Loucy (cell line): ENCODE measurements around the gene KLC4.

ENCODE experiments used
- H2AFZ ChIP-seq: fragments of 200-600 bp; sonication (generic); 2 replicates; pipeline ENCODE4 v1.6.0; 2016; ENCODE audit warnings: antibody characterized with exemption, mild to moderate bottlenecking, low read length, moderate library complexity
- H3F3A ChIP-seq: fragments of 200-600 bp; 2 replicates; pipeline ENCODE4 v1.6.0; 2016; ENCODE audit warnings: antibody characterized with exemption, low read depth, mild to moderate bottlenecking
- H3K27me3 ChIP-seq: fragments of 200-600 bp; sonication (generic); 2 replicates; pipeline ENCODE4 v1.6.1; 2014; ENCODE audit warnings: low read length, mild to moderate bottlenecking; ENCODE audit not compliant: insufficient read depth, poor library complexity, severe bottlenecking
- H3K36me3 ChIP-seq: fragments of 200-600 bp; sonication (generic); 2 replicates; pipeline ENCODE4 v1.6.1; 2016; ENCODE audit warnings: low read length; ENCODE audit not compliant: insufficient read depth
- H3K4me1 ChIP-seq: fragments of 200-600 bp; sonication (generic); 2 replicates; pipeline ENCODE4 v1.5.1; 2014; ENCODE audit warnings: low read length, mild to moderate bottlenecking; ENCODE audit not compliant: insufficient read depth, poor library complexity, severe bottlenecking
- H3K4me2 ChIP-seq: fragments of 200-600 bp; sonication (generic); 2 replicates; pipeline ENCODE4 v1.6.0; 2014; ENCODE audit warnings: antibody characterized with exemption, low read length, low read depth, mild to moderate bottlenecking; ENCODE audit not compliant: poor library complexity, severe bottlenecking
- H3K4me3 ChIP-seq: fragments of 200-600 bp; sonication (generic); 2 replicates; pipeline ENCODE4 v1.5.1; 2014; ENCODE audit warnings: low read length, mild to moderate bottlenecking, mixed read lengths; ENCODE audit not compliant: poor library complexity, severe bottlenecking
- H3K79me2 ChIP-seq: fragments of 200-600 bp; sonication (generic); 2 replicates; pipeline ENCODE4 v1.6.1; 2014; ENCODE audit warnings: low read length; ENCODE audit not compliant: insufficient read depth
- H3K9ac ChIP-seq: fragments of 200-600 bp; sonication (generic); 2 replicates; pipeline ENCODE4 v1.6.0; 2014; ENCODE audit warnings: mild to moderate bottlenecking, low read depth, low read length, moderate library complexity; ENCODE audit not compliant: poor library complexity, severe bottlenecking
- H3K9me2 ChIP-seq: fragments of 200-600 bp; sonication (generic); replicated peaks from 2 replicates; pipeline ENCODE4 v1.6.1; 2016; ENCODE audit warnings: low read depth, low read length, mixed read lengths
- H3K9me3 ChIP-seq: fragments of 200-600 bp; sonication (generic); 2 replicates; pipeline ENCODE4 v1.6.1; 2014; ENCODE audit warnings: mild to moderate bottlenecking, antibody characterized with exemption, low read length, low read depth; ENCODE audit not compliant: insufficient read depth
- H4K20me1 ChIP-seq: fragments of 200-600 bp; sonication (generic); 2 replicates; pipeline ENCODE4 v1.6.0; 2014; ENCODE audit warnings: antibody characterized with exemption, low read length, mild to moderate bottlenecking; ENCODE audit not compliant: insufficient read depth, poor library complexity, severe bottlenecking
- EZH2phosphoT487 ChIP-seq: fragments of 200-600 bp; IDR thresholded peaks from 2 replicates; pipeline ENCODE4 v1.6.1; 2018; ENCODE audit warnings: antibody characterized with exemption, mild to moderate bottlenecking, moderate library complexity, borderline replicate concordance
- TF ChIP-seq, protein P1 (sequence below): fragments of 200-600 bp; sonication (generic); conservative IDR thresholded peaks from 2 replicates; pipeline ENCODE4 v1.5.1; 2014; ENCODE audit warnings: mild to moderate bottlenecking, antibody characterized with exemption, low read length

KLC4 gene

DNA sequence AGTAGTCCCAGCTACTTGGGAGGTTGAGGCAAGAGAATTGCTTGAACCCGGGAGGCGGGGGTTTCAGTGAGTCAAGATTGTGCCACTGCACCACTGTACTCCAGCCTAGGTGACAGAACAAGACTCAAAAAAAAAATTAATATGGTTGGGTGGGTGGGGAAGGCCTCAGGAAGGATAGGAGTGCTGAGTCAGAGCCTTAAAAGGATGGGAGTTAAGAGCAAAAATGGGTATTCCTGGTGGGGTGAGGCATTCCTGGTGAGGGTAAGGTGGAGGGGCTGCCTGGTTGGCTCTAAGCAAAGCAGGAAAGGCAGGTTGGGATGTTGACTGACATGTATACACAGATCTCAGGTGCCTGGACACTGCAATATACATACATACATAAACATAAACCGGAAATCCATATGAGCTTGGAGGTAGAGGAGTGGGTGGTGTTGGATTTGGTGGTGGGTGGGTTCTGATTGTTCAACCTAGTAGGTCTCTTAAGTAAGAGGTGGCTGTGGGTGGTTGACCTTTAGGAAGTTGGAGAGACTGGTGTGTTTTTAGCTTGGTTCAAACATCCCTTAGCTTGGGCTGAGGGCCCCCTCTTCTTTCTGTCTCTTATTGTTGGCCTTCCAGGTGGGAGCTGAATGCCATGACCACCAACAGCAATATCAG lies 39.3 kb upstream of the KLC4 start:
- peaks cover 39% of the 10 kb centered on the region for H3K4me1 ChIP-seq
- H3K36me3 ChIP-seq, result peaks cover 14% of the 10 kb centered on the region; the same call in 1 of the 2 replicates
- H3K9ac ChIP-seq, result peak overlapping the region; percentile 80
- H3K9me2 ChIP-seq, result no peaks in the 10 kb centered on the region
- H3K27me3 ChIP-seq, result no peaks in the 10 kb centered on the region
- no peaks in the 10 kb centered on the region for H3K9me3 ChIP-seq
- H3K4me3 ChIP-seq, result peak overlapping the region; percentile 90
- TF ChIP-seq, protein P1, sequence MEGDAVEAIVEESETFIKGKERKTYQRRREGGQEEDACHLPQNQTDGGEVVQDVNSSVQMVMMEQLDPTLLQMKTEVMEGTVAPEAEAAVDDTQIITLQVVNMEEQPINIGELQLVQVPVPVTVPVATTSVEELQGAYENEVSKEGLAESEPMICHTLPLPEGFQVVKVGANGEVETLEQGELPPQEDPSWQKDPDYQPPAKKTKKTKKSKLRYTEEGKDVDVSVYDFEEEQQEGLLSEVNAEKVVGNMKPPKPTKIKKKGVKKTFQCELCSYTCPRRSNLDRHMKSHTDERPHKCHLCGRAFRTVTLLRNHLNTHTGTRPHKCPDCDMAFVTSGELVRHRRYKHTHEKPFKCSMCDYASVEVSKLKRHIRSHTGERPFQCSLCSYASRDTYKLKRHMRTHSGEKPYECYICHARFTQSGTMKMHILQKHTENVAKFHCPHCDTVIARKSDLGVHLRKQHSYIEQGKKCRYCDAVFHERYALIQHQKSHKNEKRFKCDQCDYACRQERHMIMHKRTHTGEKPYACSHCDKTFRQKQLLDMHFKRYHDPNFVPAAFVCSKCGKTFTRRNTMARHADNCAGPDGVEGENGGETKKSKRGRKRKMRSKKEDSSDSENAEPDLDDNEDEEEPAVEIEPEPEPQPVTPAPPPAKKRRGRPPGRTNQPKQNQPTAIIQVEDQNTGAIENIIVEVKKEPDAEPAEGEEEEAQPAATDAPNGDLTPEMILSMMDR, result no peak
- TF ChIP-seq EZH2phosphoT487, result no peak
- no peak overlapping the region for H2AFZ ChIP-seq
- peaks cover 71% of the 10 kb centered on the region for H3K79me2 ChIP-seq
- H3F3A ChIP-seq, result no peaks in the 10 kb centered on the region
- H3K4me2 ChIP-seq, result peak overlapping the region; percentile 94
- peaks cover 23% of the 10 kb centered on the region for H4K20me1 ChIP-seq

DNA sequence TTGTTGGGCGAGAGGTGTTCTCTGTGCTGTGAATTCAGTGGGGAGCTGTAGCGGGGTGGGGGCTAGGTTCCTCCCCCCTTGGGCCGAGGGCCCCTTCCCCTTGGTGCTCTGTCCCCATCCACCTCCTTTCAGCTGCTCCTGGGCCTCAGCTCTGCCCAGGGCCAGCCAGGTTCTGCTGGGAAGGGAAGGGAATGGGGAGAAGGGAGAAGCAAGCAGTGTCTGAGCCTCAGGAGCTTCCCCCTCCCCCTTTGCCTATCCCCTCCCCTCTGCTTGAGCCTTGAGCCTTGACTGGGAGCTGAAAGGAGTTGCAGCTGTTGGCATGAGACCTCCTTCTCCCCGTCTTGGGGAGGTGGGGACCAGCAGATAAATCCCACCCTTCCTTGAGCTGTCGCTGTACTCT lies 38.6 kb upstream of the KLC4 start:
- H3K36me3 ChIP-seq, result peaks cover 15% of the 10 kb centered on the region; the same call in 1 of the 2 replicates
- peak overlapping the region; percentile 53 for H2AFZ ChIP-seq
- TF ChIP-seq EZH2phosphoT487, result no peak
- TF ChIP-seq, protein P1, result no peak

DNA sequence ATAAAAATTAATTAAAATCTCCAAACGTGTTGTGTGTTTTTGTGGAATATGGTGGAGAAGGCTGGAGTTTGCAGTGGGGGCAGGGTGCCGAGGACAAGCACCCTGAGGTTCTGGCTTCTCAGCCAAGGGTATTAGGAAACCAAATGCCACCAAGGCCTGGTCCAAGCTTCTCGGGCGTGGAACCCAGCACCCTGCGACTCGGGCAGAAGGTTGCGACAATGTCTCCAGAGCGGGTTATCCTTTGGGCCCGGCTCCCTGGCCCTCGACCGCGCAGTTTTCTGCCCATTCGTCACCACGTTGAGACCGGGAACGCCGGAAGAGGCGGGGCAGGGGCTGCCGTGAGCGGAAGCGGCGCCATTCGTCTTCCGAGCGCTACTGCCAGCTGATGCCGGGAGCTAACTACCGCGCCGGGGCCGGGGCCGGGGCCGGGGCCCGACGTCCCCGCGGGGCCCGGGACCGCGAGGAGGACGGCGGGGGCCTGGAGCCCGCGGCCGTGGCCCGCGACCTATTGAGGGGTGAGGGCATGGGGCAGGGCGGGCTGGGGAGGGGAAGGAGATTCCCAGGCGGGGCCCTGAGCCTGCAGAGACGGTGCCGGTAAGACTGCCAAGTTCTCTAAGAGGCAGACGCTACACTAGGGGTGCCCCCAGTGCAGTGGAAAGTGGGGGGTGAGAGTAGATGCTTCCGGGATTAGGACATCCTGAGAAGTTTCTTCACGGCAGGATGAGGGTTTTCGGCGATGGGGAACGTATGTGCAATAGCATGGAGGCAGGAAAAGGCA lies 38.0 kb upstream of the KLC4 start, which contains the start of gene RRP36:
Gene RRP36, plus strand, starts transcription at position 354 of the 778 bp plus-strand sequence. Its CDS starts 32 bp downstream, at position 386.
- H3K4me1 ChIP-seq, result peaks cover 28% of the 10 kb centered on the region
- H3F3A ChIP-seq, result no peaks in the 10 kb centered on the region
- H3K9ac ChIP-seq, result peak within 1 kb of the TSS; percentile 80
- peaks cover 23% of the 10 kb centered on the region for H4K20me1 ChIP-seq
- peak within 1 kb of the TSS; percentile 53 for H2AFZ ChIP-seq
- no peaks in the 10 kb centered on the region for H3K27me3 ChIP-seq
- no peak for TF ChIP-seq EZH2phosphoT487
- TF ChIP-seq, protein P1, result no peak
- peak within 1 kb of the TSS; percentile 90 for H3K4me3 ChIP-seq
- peaks cover 17% of the 10 kb centered on the region; the same call in 1 of the 2 replicates for H3K36me3 ChIP-seq
- no peaks in the 10 kb centered on the region for H3K9me3 ChIP-seq
- H3K9me2 ChIP-seq, result no peaks in the 10 kb centered on the region
- H3K79me2 ChIP-seq, result peaks cover 58% of the 10 kb centered on the region
- H3K4me2 ChIP-seq, result peak within 1 kb of the TSS; percentile 94

More for the DNA sequence above, 38.6 kb upstream of the KLC4 start:
- Histone ChIP-seq H3K4me1 (peaks cover 34% of the 10 kb centered on the region), H3F3A (no peaks in the 10 kb centered on the region), H4K20me1 (peaks cover 23% of the 10 kb centered on the region), H3K4me2 (peak overlapping the region; percentile 94), H3K4me3 (peak overlapping the region; percentile 90), H3K9me3 (no peaks in the 10 kb centered on the region), H3K9ac (peak overlapping the region; percentile 80), H3K9me2 (no peaks in the 10 kb centered on the region), H3K79me2 (peaks cover 64% of the 10 kb centered on the region), H3K27me3 (no peaks in the 10 kb centered on the region)
